ENCODE results near the gene DAO. TPM values are rescaled to one million over a fixed set of nuclear protein-coding genes. Genes with fewer than 3 reads are reported as not detected.

DAO gene
- total and polyA plus RNA-seq, 2 of the 4 experiments (the other 2 are of a cell fraction) = not detected

DNA sequence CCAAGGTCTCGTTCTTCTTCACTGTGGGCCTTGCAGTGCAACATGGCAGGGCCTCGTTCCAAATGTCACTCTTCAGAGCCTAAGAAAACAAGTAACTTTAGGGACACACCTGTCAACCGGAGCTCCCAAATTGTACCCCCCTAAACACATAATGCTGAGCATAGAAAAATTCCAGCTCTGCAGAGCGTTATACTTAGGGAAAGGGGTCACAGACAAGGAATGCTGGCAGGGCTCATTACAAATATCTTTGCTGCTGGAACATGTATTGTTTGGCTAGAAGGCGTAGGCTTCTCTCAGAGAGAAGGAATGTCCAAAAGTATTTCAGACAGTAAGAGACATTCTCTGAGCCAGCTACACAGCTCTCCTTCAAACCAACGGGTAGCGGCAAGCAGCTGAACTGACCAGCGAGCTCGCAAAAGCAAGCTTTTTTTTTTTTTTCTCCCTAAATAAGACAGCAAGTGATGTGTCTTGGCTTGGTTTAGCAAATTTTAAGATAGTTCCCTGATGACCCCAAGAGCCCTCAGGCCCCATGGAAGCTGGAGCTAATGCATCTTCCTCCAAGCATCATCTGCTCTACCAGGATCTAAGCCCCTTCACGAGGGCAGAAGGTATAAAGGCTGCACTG lies 47.0 kb upstream of the DAO start:
- in situ Hi-C loops (cut with MboI; ENCODE audit: low sequenced_read_pairs) (no loop called here), dilution Hi-C loops (cut with HindIII; ENCODE audit: low sequenced_read_pairs, unreplicated experiment) (no loop called here), intact Hi-C loops (cut with micrococcal nuclease) (loop anchor here (1.0 kb wide), 1 partner anchor 21 kb away; no protein-coding TSS in a partner anchor)
- Histone ChIP-seq H2AK9ac (replicated peaks; ENCODE audit: low read depth, low read length, poor library complexity) (peak overlapping the region; percentile 87), H3K36me3 (ENCODE audit: control insufficient read depth, insufficient read depth, low read length) (peaks cover 49% of the 10 kb centered on the region), H3K4me1 (ENCODE audit: control insufficient read depth, insufficient read depth, low read length) (peaks cover 44% of the 10 kb centered on the region), H3K4me3 (ENCODE audit: insufficient read depth, low read depth, low read length) (no peak overlapping the region), H3K9ac (ENCODE audit: low read depth, low read length) (peak overlapping the region; percentile 88), H4K20me1 (ENCODE audit: insufficient read depth, low read length) (peaks cover 7% of the 10 kb centered on the region), H3K23ac (ENCODE audit: low read depth, low read length) (peak overlapping the region; percentile 97), H3K56ac (ENCODE audit: extremely low read depth, insufficient read depth, low read length) (peak overlapping the region; percentile 99), H4K91ac (ENCODE audit: insufficient read depth, low read depth, low read length) (peak overlapping the region; percentile 98), H3K4ac (ENCODE audit: low read depth, low read length) (peak overlapping the region; percentile 99), H2BK5ac (ENCODE audit: low read depth, low read length, poor library complexity, severe bottlenecking) (peak overlapping the region; percentile 98), H3K18ac (ENCODE audit: low read depth, low read length) (peak overlapping the region; percentile 97), H3K27me3 (ENCODE audit: control insufficient read depth, insufficient read depth, low read length) (no peaks in the 10 kb centered on the region), H3K79me1 (ENCODE audit: low read depth in 1 of 2, low read length in 2 of 2) (peaks cover 29 to 81% of the 10 kb centered on the region in 2 experiments), H2AK5ac (ENCODE audit: low read depth, low read length) (peak overlapping the region; percentile 99), H3K9me3 (ENCODE audit: control insufficient read depth, insufficient read depth, low read length) (no peaks in the 10 kb centered on the region), H3K27ac (ENCODE audit: insufficient read depth, low read length) (peak overlapping the region; percentile 98), H2BK15ac (ENCODE audit: low read depth, low read length) (peak overlapping the region; percentile 97), H2BK120ac (ENCODE audit: low read depth, low read length) (peak overlapping the region; percentile 98), H3K14ac (replicated peaks; ENCODE audit: low read depth, low read length) (peak overlapping the region; percentile 97), H3K9me1 (ENCODE audit: insufficient read depth, low read length) (peaks cover 53% of the 10 kb centered on the region), H4K8ac (ENCODE audit: low read depth in 2 of 2, low read length in 2 of 2) (peak overlapping the region; percentile 74 to 98), H2BK20ac (ENCODE audit: low read depth, low read length) (peak overlapping the region; percentile 98), H4K5ac (ENCODE audit: low read depth, low read length) (peak overlapping the region; percentile 72), H2AFZ (replicated peaks; ENCODE audit: low read length, poor library complexity) (no peak overlapping the region), H3K4me2 (ENCODE audit: low read depth, low read length) (peak overlapping the region; percentile 67)
- ATAC-seq (ENCODE audit: low read depth) (peak; percentile 83), DNase-seq (peak; percentile 91)
- 0% methylated on average over 1 of the region's 10 CpGs; no CpG with 5 or more reads in 1 of the 2 experiments for WGBS, 2 experiments (ENCODE audit: extremely low coverage in 2 of 2, insufficient read length in 1 of 2)
- POLR2A ChIA-PET (ENCODE audit: unreplicated experiment) = interaction anchor here (0.5 to 1.2 kb wide), 11 partner anchors 10 to 234 kb away, joined by 3 to 11 read pairs (median 5); partner anchors contain the start of gene SSH1
- no TSS peak for BruUV-seq (replicated peaks)
- CTCF ChIA-PET = interaction anchor here (0.7 to 2.8 kb wide), 4 partner anchors 12 to 30 kb away, joined by 3 to 13 read pairs (median 3); no protein-coding TSS in a partner anchor
- peak; percentile 18; the same call in 1 of the 2 replicates for TF ChIP-seq RAD21 (IDR thresholded peaks at IDR 0.05; ENCODE audit: low read length)
- peak; percentile 78 for TF ChIP-seq MAFK (IDR thresholded peaks at IDR 0.05; ENCODE audit: low read depth, low read length)
- TF ChIP-seq RCOR1 (IDR thresholded peaks at IDR 0.05; ENCODE audit: insufficient replicate concordance, low read length) = no peak
- TF ChIP-seq NFE2L2 (IDR thresholded peaks at IDR 0.05; ENCODE audit: low read depth, low read length) = no peak
- TF ChIP-seq CHD1 (IDR thresholded peaks at IDR 0.05; ENCODE audit: low read depth, low read length) = no peak
- TF ChIP-seq MAZ (IDR thresholded peaks at IDR 0.05; ENCODE audit: borderline replicate concordance, low read depth, low read length) = no peak
- TF ChIP-seq, protein P1, sequence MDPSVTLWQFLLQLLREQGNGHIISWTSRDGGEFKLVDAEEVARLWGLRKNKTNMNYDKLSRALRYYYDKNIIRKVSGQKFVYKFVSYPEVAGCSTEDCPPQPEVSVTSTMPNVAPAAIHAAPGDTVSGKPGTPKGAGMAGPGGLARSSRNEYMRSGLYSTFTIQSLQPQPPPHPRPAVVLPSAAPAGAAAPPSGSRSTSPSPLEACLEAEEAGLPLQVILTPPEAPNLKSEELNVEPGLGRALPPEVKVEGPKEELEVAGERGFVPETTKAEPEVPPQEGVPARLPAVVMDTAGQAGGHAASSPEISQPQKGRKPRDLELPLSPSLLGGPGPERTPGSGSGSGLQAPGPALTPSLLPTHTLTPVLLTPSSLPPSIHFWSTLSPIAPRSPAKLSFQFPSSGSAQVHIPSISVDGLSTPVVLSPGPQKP (IDR thresholded peaks at IDR 0.05; ENCODE audit: borderline replicate concordance, low read depth, low read length) = no peak
- TF ChIP-seq MXI1 (IDR thresholded peaks at IDR 0.05; ENCODE audit: borderline replicate concordance, low read depth, low read length) = no peak
- TF ChIP-seq, protein P2, sequence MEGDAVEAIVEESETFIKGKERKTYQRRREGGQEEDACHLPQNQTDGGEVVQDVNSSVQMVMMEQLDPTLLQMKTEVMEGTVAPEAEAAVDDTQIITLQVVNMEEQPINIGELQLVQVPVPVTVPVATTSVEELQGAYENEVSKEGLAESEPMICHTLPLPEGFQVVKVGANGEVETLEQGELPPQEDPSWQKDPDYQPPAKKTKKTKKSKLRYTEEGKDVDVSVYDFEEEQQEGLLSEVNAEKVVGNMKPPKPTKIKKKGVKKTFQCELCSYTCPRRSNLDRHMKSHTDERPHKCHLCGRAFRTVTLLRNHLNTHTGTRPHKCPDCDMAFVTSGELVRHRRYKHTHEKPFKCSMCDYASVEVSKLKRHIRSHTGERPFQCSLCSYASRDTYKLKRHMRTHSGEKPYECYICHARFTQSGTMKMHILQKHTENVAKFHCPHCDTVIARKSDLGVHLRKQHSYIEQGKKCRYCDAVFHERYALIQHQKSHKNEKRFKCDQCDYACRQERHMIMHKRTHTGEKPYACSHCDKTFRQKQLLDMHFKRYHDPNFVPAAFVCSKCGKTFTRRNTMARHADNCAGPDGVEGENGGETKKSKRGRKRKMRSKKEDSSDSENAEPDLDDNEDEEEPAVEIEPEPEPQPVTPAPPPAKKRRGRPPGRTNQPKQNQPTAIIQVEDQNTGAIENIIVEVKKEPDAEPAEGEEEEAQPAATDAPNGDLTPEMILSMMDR (conservative IDR thresholded peaks at IDR 0.05; ENCODE audit: low read depth, low read length) = no peak
- no peak for TF ChIP-seq CEBPB (IDR thresholded peaks at IDR 0.05; ENCODE audit: low read depth, low read length)
- TF ChIP-seq POLR2A (IDR thresholded peaks at IDR 0.05; ENCODE audit: low read depth, low read length) = peak; percentile 60; the same call in 1 of the 2 replicates
- no peak for TF ChIP-seq SMC3 (IDR thresholded peaks at IDR 0.05; ENCODE audit: low read depth, low read length)
- TF ChIP-seq FOS (IDR thresholded peaks at IDR 0.05; ENCODE audit: low read depth, low read length) = no peak
- TF ChIP-seq, protein P3, sequence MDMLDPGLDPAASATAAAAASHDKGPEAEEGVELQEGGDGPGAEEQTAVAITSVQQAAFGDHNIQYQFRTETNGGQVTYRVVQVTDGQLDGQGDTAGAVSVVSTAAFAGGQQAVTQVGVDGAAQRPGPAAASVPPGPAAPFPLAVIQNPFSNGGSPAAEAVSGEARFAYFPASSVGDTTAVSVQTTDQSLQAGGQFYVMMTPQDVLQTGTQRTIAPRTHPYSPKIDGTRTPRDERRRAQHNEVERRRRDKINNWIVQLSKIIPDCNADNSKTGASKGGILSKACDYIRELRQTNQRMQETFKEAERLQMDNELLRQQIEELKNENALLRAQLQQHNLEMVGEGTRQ (IDR thresholded peaks at IDR 0.05; ENCODE audit: low read depth, low read length) = no peak
- TF ChIP-seq RFX5 (IDR thresholded peaks at IDR 0.05; ENCODE audit: low read depth, low read length) = no peak

All from IMR-90 (cell line).